ENCODE measurements around the gene PROSER3. TPM values are rescaled to one million over a fixed set of nuclear protein-coding genes. Genes with fewer than 3 reads are reported as not detected.
A peak's percentile ranks its signal among the peaks of the same experiment; 100 is the strongest.

The PROSER3 gene
- total and polyA plus RNA-seq, 12 donors = 4.4 to 27.3 (median 11.0) TPM

- TF ChIP-seq POLR2A (IDR thresholded peaks at IDR 0.05) = no peak
- no peak for TF ChIP-seq CTCF (IDR thresholded peaks at IDR 0.05)
- Histone ChIP-seq H3K4me3 (peak within 1 kb of the TSS; percentile 0 to 99 (median 86)), H3K27ac (peak within 1 kb of the TSS; percentile 72 to 99 (median 87)), H3K4me1 (replicated peaks in 1 of 2) (peaks cover 21 to 26% of the 10 kb centered on the region in 2 donors), H3K27me3 (no peaks in the 10 kb centered on the region), H3K9me3 (replicated peaks in 1 of 3) (no peaks in the 10 kb centered on the region), H3K36me3 (replicated peaks in 1 of 2) (peaks cover 0 to 29% of the 10 kb centered on the region in 2 donors)
- WGBS, 4 donors = 1 to 2% methylated on average over 70 to 104 of the region's 109 CpGs; no CpG with 5 or more reads in 2 of the 4 donors
- no peak for DNase-seq
- intact Hi-C loops (cut with DNase I) = loop anchor here in 1 of 2 donors (2.0 to 10.0 kb wide), 2 partner anchors 23 to 173 kb away; partner anchors contain the start of gene TMEM147
These were observed 40.2 kb upstream of the PROSER3 start, which contains the start of gene KMT2B for GRCh38 chr19:35717665-35718344. TSS of gene KMT2B (plus strand) at chr19:35718003. CDS start at chr19:35718019, 16 bp downstream.

GRCh38 chr19:35718345-35719041 lies 39.5 kb upstream of the PROSER3 start:
- peaks cover 0 to 35% of the 10 kb centered on the region in 2 donors for H3K36me3 ChIP-seq (replicated peaks in 1 of 2)
- H3K9me3 ChIP-seq (replicated peaks in 1 of 3) = no peaks in the 10 kb centered on the region
- peak overlapping the region in 3 of 4 donors; percentile 78 to 99 (median 84) for H3K4me3 ChIP-seq
- TF ChIP-seq CTCF (IDR thresholded peaks at IDR 0.05) (no peak), POLR2A (IDR thresholded peaks at IDR 0.05) (peak in 1 of 2 donors; percentile 4)
- H3K27ac ChIP-seq = peak overlapping the region in 4 of 5 donors; percentile 72 to 99 (median 87)
- peak in 5 of 7 donors; percentile 44 to 66 (median 62) for DNase-seq
- 1 to 3% (median 2%) methylated on average over 8 to 42 of the region's 42 CpGs for whole genome bisulfite sequencing, 4 donors
- intact Hi-C loops (cut with DNase I) = loop anchor here in 1 of 2 donors (10.0 kb wide), 1 partner anchor 174 kb away; the partner anchor contains the start of gene TMEM147
- peaks cover 21 to 26% of the 10 kb centered on the region in 2 donors for H3K4me1 ChIP-seq (replicated peaks in 1 of 2)
- no peaks in the 10 kb centered on the region for H3K27me3 ChIP-seq

GRCh38 chr19:35719402-35720162 lies 38.4 kb upstream of the PROSER3 start:
- 79 to 85% (median 80%) methylated on average over 23 to 32 of the region's 32 CpGs for WGBS, 4 donors
- Histone ChIP-seq H3K4me1 (replicated peaks in 1 of 2) (peaks cover 21 to 26% of the 10 kb centered on the region in 2 donors), H3K36me3 (replicated peaks in 1 of 2) (peaks cover 0 to 46% of the 10 kb centered on the region in 2 donors), H3K9me3 (replicated peaks in 1 of 3) (no peaks in the 10 kb centered on the region), H3K27ac (no peak overlapping the region), H3K27me3 (no peaks in the 10 kb centered on the region), H3K4me3 (no peak overlapping the region)
- TF ChIP-seq POLR2A (IDR thresholded peaks at IDR 0.05) (no peak), CTCF (IDR thresholded peaks at IDR 0.05) (no peak)
- DNase-seq = peak in 2 of 7 donors; percentile 33 to 55
- intact Hi-C loops (cut with DNase I) = loop anchor here in 1 of 2 donors (10.0 kb wide), 1 partner anchor 175 kb away; the partner anchor contains the start of gene TMEM147

All from adrenal gland (tissue), 12 donors.